ENCODE results near the gene KCNT1.

Gene KCNT1

GRCh38 chr9:135791431-135792267, 89.7 kb downstream of the KCNT1 start:
- in situ Hi-C loops (cut with MboI; ENCODE audit: low pct_unique_long_range_greater_than_20kb, low sequenced_read_pairs, unreplicated experiment): no loop called here
- DNase-seq (ENCODE audit: low spot score): no peak
- TF ChIP-seq CTCF (IDR thresholded peaks at IDR 0.05; ENCODE audit: extremely low read depth, insufficient read depth, missing control alignments): no peak

- in situ Hi-C loops (cut with MboI; ENCODE audit: low pct_unique_long_range_greater_than_20kb, low sequenced_read_pairs, unreplicated experiment): no loop called here
- DNase-seq (ENCODE audit: low spot score): no peak
- no peak for TF ChIP-seq CTCF (IDR thresholded peaks at IDR 0.05; ENCODE audit: extremely low read depth, insufficient read depth, missing control alignments)
Measured at GRCh38 chr9:135792268-135793128, 90.5 kb downstream of the KCNT1 start.

- DNase-seq (ENCODE audit: low spot score): no peak
- TF ChIP-seq CTCF (IDR thresholded peaks at IDR 0.05; ENCODE audit: extremely low read depth, insufficient read depth, missing control alignments): no peak
- in situ Hi-C loops (cut with MboI; ENCODE audit: low pct_unique_long_range_greater_than_20kb, low sequenced_read_pairs, unreplicated experiment): no loop called here
Measured at GRCh38 chr9:135793221-135794056, 91.5 kb downstream of the KCNT1 start.

GRCh38 chr9:135794057-135794335, 92.0 kb downstream of the KCNT1 start:
- DNase-seq (ENCODE audit: low spot score): no peak
- no peak for TF ChIP-seq CTCF (IDR thresholded peaks at IDR 0.05; ENCODE audit: extremely low read depth, insufficient read depth, missing control alignments)
- in situ Hi-C loops (cut with MboI; ENCODE audit: low pct_unique_long_range_greater_than_20kb, low sequenced_read_pairs, unreplicated experiment): no loop called here

GRCh38 chr9:135794361-135794885, 92.4 kb downstream of the KCNT1 start:
- DNase-seq (ENCODE audit: low spot score): no peak
- in situ Hi-C loops (cut with MboI; ENCODE audit: low pct_unique_long_range_greater_than_20kb, low sequenced_read_pairs, unreplicated experiment): no loop called here
- TF ChIP-seq CTCF (IDR thresholded peaks at IDR 0.05; ENCODE audit: extremely low read depth, insufficient read depth, missing control alignments): no peak

- in situ Hi-C loops (cut with MboI; ENCODE audit: low pct_unique_long_range_greater_than_20kb, low sequenced_read_pairs, unreplicated experiment): no loop called here
- TF ChIP-seq CTCF (IDR thresholded peaks at IDR 0.05; ENCODE audit: extremely low read depth, insufficient read depth, missing control alignments): no peak
- DNase-seq (ENCODE audit: low spot score): no peak
Measured at GRCh38 chr9:135795391-135795790, 93.4 kb downstream of the KCNT1 start.

Data from GM13977 (cell line).